Measurements from ENCODE around the gene SULF2. TPM values are rescaled to one million over a fixed set of nuclear protein-coding genes. Genes with fewer than 3 reads are reported as not detected.

The SULF2 gene
- total RNA-seq, 1 experiment from 2014 or later, result 13.0 TPM

DNA sequence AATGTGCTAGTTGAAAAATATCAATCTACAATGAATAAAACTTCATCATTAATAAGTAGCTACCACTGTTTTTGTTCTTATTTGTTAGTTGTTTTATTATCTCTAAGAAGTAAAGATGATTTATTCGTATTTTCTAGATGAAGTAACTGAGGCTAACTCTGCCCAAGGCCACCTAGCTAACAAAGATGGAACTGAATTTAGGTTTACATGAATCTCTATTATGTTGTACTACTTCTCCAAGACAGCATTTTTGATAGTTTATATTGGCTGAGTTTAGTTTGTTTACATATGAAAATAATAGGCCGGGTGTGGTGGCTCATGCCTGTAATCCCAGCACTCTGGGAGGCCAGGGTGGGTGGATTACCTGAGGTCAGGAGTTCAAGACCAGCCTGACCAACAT lies 162.1 kb downstream of the SULF2 start:
- no peaks in the 10 kb centered on the region for H4K20me1 ChIP-seq (ENCODE audit: insufficient read depth)
- H3K79me2 ChIP-seq (ENCODE audit: insufficient read depth, low read length), result no peaks in the 10 kb centered on the region
- H3K9me3 ChIP-seq (ENCODE audit: control insufficient read depth in 1 of 2, insufficient read depth in 1 of 2, low read depth in 1 of 2, low read length in 2 of 2), result no peaks in the 10 kb centered on the region
- no peak overlapping the region for H3K27ac ChIP-seq (ENCODE audit: low read depth, low read length)
- no peak overlapping the region for H2AFZ ChIP-seq (ENCODE audit: low read depth, low read length, poor library complexity, severe bottlenecking)
- ATAC-seq (no peak), DNase-seq (ENCODE audit: low read depth, low spot score) (no peak)
- H3K9ac ChIP-seq (ENCODE audit: low read length), result no peak overlapping the region
- H3K9me2 ChIP-seq (ENCODE audit: insufficient read depth), result no peaks in the 10 kb centered on the region
- no peaks in the 10 kb centered on the region for H3K27me3 ChIP-seq (ENCODE audit: insufficient read depth, low read length)
- BruUV-seq (replicated peaks), result TSS peak; percentile 33
- TF ChIP-seq ELF1 (IDR thresholded peaks at IDR 0.05; ENCODE audit: borderline replicate concordance, low read depth) (no peak), EGR1 (IDR thresholded peaks at IDR 0.05; ENCODE audit: low read depth) (no peak), EZH2 (IDR thresholded peaks at IDR 0.05) (no peak), ZNF274 (IDR thresholded peaks at IDR 0.05; ENCODE audit: low read depth, low read length) (no peak), CEBPB (IDR thresholded peaks at IDR 0.05; ENCODE audit: low read depth) (no peak), CTCF (IDR thresholded peaks at IDR 0.05 in 2 of 3, conservative IDR thresholded peaks at IDR 0.05 in 1 of 3; ENCODE audit: borderline replicate concordance in 1 of 3, insufficient read depth in 1 of 3, low read depth in 2 of 3, low read length in 2 of 3) (no peak), YY1 (IDR thresholded peaks at IDR 0.05; ENCODE audit: extremely low read depth, insufficient replicate concordance, low read depth, low read length) (no peak), RAD21 (IDR thresholded peaks at IDR 0.05; ENCODE audit: low read depth) (no peak), POLR2AphosphoS5 (IDR thresholded peaks at IDR 0.05; ENCODE audit: low read depth, low read length) (no peak), CBX3 (IDR thresholded peaks at IDR 0.05; ENCODE audit: low read depth) (no peak)
- H3K4me2 ChIP-seq (ENCODE audit: low read length), result no peak overlapping the region
- ChIA-PET POLR2A (no interaction called here), CTCF (interaction anchor here (0.6 to 2.3 kb wide), 4 partner anchors 12 to 423 kb away, joined by 3 to 10 read pairs (median 3); no protein-coding TSS in a partner anchor), RAD21 (ENCODE audit: low non-redundant PET in 1 of 2, low total read pairs in 2 of 2, uncharacterized antibody in 2 of 2, unreplicated experiment in 2 of 2) (no interaction called here)
- H3K4me1 ChIP-seq (ENCODE audit: control insufficient read depth in 1 of 2, insufficient read depth in 2 of 2, low read length in 2 of 2), result no peaks in the 10 kb centered on the region
- peaks cover 0 to 3% of the 10 kb centered on the region in 2 experiments; a peak in 1 of 4 replicates for H3K36me3 ChIP-seq (ENCODE audit: control insufficient read depth in 1 of 2, insufficient read depth in 2 of 2, low read length in 2 of 2)
- intact Hi-C loops (cut with micrococcal nuclease), result loop anchor here (5.0 kb wide), 1 partner anchor 121 kb away; the partner anchor contains the start of gene NCOA3
- H3K4me3 ChIP-seq (replicated peaks in 1 of 2; ENCODE audit: low read depth in 1 of 2, low read length in 2 of 2), result no peak overlapping the region
